Testis (tissue), 3 donors: ENCODE results near the gene TOX3. TPM values are rescaled to one million over a fixed set of nuclear protein-coding genes. Genes with fewer than 3 reads are reported as not detected.

Experiments used
- DNase-seq: peaks from one replicate; pipeline ENCODE4 v3.0.0-alpha.2; 2019
- H3K27ac ChIP-seq, 2 donors: fragments of 200-600 bp; sonication (generic); one replicate each; pipeline ENCODE4 v1.5.1; 2019
- H3K27me3 ChIP-seq: fragments of 200-600 bp; sonication (generic); one replicate; pipeline ENCODE4 v1.5.1; 2019
- H3K36me3 ChIP-seq: fragments of 200-600 bp; sonication (generic); one replicate; pipeline ENCODE4 v1.5.1; 2017; ENCODE audit warnings: low read depth; ENCODE audit errors: missing control alignments
- H3K4me1 ChIP-seq: fragments of 200-600 bp; sonication (generic); one replicate; pipeline ENCODE4 v1.5.1; 2019
- H3K4me3 ChIP-seq, 2 donors: fragments of 200-600 bp; sonication (generic); one replicate each; pipeline ENCODE4 v1.5.1; 2017 to 2019
- H3K9me3 ChIP-seq: fragments of 200-600 bp; sonication (generic); one replicate; pipeline ENCODE4 v1.5.1; 2017
- POLR2A ChIP-seq: fragments of 450-650 bp; IDR thresholded peaks from one replicate; pipeline ENCODE4 v1.6.1; 2017; ENCODE audit warnings: antibody characterized with exemption, mild to moderate bottlenecking, moderate library complexity
- WGBS, 2 donors: methylation state at CpG; one replicate each; pipeline ENCODE4 v1.1.5; 2018; 5-methylcytosine and 5-hydroxymethylcytosine counted together
- intact Hi-C: fragments of 100-400 bp; cut with DNase I; formaldehyde crosslinking; loops from one replicate; pipeline ENCODE4 v1.15.1; 2023; ENCODE audit warnings: low total_unique reads
- polyA plus RNA-seq: library from polyadenylated mRNA; stranded (reverse); fragments of 350-450 nt; fragmentation: Illumina TruSeq; extraction: RNeasy Lipid Tissue Mini Kit (QIAGEN cat#74804); gene quantifications from one replicate; pipeline ENCODE4 v1.2.3, GENCODE V29; 2014; ENCODE audit warnings: low read depth, low replicate concordance; ENCODE audit not compliant: insufficient read depth
- total RNA-seq, 2 donors: library from RNA; depleted of rRNA; stranded (reverse); fragments of >200 nt; gene quantifications; one replicate each; pipeline ENCODE4 v1.2.3, GENCODE V29; 2016
- TF ChIP-seq, protein P1 (sequence below), 3 experiments: fragments of 450-650 bp in 2 of 3; fragments of 200-600 bp in 1 of 3; sonication (generic) in 1 of 3; IDR thresholded peaks; one replicate each; pipeline ENCODE4 v1.5.1; 2016 to 2019; ENCODE audit warnings: antibody characterized with exemption in 3 of 3, mild to moderate bottlenecking in 2 of 3, moderate library complexity in 1 of 3

TOX3 gene
- total and polyA plus RNA-seq, 3 donors from 2014 or later = 0.25 to 1.1 (median 0.87) TPM

DNA sequence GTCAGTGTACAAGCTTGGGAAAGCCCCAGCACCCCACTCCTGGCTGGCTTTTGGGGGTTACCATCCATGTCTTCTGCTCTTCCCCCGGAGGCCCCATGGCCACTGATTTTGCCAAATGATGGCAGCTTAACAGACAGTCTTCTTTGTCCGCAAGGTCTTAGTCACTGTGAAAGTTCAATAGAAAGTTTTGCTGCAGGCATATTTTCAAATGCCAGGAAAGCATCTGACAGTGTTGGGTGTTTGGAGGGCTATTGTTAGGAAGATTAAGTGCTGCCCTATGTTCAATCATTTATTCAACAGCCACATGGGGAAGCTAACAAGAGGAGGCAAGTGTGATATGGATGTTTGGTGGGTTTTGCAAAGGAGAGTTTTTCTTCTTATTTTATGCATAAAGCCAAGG lies 122.4 kb downstream of the TOX3 start:
- no peak for TF ChIP-seq POLR2A
- TF ChIP-seq, protein P1, sequence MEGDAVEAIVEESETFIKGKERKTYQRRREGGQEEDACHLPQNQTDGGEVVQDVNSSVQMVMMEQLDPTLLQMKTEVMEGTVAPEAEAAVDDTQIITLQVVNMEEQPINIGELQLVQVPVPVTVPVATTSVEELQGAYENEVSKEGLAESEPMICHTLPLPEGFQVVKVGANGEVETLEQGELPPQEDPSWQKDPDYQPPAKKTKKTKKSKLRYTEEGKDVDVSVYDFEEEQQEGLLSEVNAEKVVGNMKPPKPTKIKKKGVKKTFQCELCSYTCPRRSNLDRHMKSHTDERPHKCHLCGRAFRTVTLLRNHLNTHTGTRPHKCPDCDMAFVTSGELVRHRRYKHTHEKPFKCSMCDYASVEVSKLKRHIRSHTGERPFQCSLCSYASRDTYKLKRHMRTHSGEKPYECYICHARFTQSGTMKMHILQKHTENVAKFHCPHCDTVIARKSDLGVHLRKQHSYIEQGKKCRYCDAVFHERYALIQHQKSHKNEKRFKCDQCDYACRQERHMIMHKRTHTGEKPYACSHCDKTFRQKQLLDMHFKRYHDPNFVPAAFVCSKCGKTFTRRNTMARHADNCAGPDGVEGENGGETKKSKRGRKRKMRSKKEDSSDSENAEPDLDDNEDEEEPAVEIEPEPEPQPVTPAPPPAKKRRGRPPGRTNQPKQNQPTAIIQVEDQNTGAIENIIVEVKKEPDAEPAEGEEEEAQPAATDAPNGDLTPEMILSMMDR (IDR thresholded peaks at IDR 0.05) = no peak
- Histone ChIP-seq H3K4me3 (no peak overlapping the region), H3K4me1 (no peaks in the 10 kb centered on the region), H3K27me3 (no peaks in the 10 kb centered on the region), H3K9me3 (no peaks in the 10 kb centered on the region), H3K36me3 (no peaks in the 10 kb centered on the region), H3K27ac (no peak overlapping the region)
- WGBS, 2 donors = 90 to 98% methylated on average over 2 of the region's 2 CpGs
- intact Hi-C loops = no loop called here
- DNase-seq = no peak

- intact Hi-C loops = no loop called here
- no peaks in the 10 kb centered on the region for H3K27me3 ChIP-seq
- H3K4me3 ChIP-seq = no peak overlapping the region
- no peak for DNase-seq
- no peak overlapping the region for H3K27ac ChIP-seq
- no peaks in the 10 kb centered on the region for H3K9me3 ChIP-seq
- TF ChIP-seq, protein P1 (IDR thresholded peaks at IDR 0.05) = no peak
- TF ChIP-seq POLR2A = no peak
- WGBS, 2 donors = 28 to 63% methylated on average over 1 of the region's 1 CpG
- no peaks in the 10 kb centered on the region for H3K4me1 ChIP-seq
- no peaks in the 10 kb centered on the region for H3K36me3 ChIP-seq
Observed at GRCh38 chr16:52422307-52422706, 124.6 kb downstream of the TOX3 start.

DNA sequence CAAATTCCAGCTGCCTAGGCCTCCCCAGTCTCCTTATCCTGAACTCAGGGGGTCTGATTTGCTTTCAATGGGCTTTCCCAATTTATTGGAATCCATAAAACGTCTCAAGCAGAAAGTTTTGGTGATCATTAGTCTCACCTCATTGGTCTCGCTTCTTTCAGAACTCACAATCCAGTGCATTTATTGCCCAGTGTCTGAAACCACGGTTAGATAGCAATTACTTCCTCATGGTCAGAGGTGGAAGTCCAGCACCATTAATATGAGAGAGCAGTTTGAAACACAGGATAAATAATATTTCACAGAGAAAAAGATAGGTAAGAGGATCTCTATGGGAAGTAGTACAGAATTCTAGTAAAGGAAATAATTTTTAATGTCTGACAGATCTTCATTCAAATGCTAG lies 128.7 kb downstream of the TOX3 start:
- Histone ChIP-seq H3K27me3 (no peaks in the 10 kb centered on the region), H3K4me3 (no peak overlapping the region), H3K36me3 (no peaks in the 10 kb centered on the region), H3K4me1 (no peaks in the 10 kb centered on the region), H3K27ac (no peak overlapping the region), H3K9me3 (no peaks in the 10 kb centered on the region)
- intact Hi-C loops = no loop called here
- TF ChIP-seq, protein P1 (IDR thresholded peaks at IDR 0.05) = no peak
- no peak for TF ChIP-seq POLR2A
- WGBS, 2 donors = 75 to 85% methylated on average over 3 of the region's 3 CpGs
- DNase-seq = no peak

DNA sequence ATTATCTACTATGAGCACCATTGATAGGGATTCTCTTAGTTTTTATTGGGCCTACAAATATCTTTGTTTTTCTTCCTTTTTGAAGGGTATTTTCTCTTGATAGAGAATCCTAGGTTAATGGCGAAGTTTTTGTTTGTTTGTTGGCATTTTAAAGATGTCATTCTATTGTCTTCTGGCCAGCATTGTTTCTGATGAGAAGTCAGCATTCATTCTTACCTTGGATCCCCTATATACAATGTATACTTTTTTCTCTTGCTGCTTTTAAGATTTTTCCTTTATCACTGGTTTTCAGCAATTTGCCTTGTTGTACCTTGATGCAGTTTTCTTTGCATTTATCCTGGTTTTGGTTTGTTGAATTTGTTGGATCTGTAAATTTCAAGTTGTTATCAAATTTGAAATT lies 130.1 kb downstream of the TOX3 start:
- Histone ChIP-seq H3K27ac (no peak overlapping the region), H3K36me3 (no peaks in the 10 kb centered on the region), H3K4me1 (no peaks in the 10 kb centered on the region), H3K4me3 (no peak overlapping the region), H3K27me3 (no peaks in the 10 kb centered on the region), H3K9me3 (no peaks in the 10 kb centered on the region)
- DNase-seq = no peak
- intact Hi-C loops = no loop called here
- 33 to 94% methylated on average over 1 of the region's 1 CpG for WGBS, 2 donors
- TF ChIP-seq, protein P1 (IDR thresholded peaks at IDR 0.05) = no peak
- no peak for TF ChIP-seq POLR2A

DNA sequence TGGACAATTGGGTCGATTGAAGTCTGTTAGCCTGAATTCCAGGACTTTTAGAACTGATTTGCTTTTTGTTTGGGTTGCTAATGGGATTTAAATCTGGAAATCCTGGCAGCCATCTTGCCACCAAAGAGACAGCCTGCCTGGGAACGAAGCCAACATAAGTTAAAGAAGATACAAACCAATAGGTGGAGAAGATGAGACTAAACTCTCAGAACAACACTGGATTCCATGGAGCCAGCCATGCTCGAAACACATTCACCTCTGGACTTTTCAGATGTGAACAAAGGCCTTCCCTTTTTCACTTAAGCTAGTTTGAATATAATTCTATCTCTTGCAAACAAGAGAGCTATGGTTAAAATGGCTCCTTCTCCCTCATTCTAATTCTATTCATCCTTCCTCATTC lies 135.9 kb downstream of the TOX3 start:
- no peak overlapping the region for H3K4me3 ChIP-seq
- no peaks in the 10 kb centered on the region for H3K9me3 ChIP-seq
- 77 to 85% methylated on average over 3 of the region's 3 CpGs for WGBS, 2 donors
- H3K4me1 ChIP-seq = no peaks in the 10 kb centered on the region
- intact Hi-C loops = no loop called here
- H3K27me3 ChIP-seq = no peaks in the 10 kb centered on the region
- H3K36me3 ChIP-seq = no peaks in the 10 kb centered on the region
- no peak for DNase-seq
- H3K27ac ChIP-seq = no peak overlapping the region
- TF ChIP-seq POLR2A = no peak
- TF ChIP-seq, protein P1 (IDR thresholded peaks at IDR 0.05) = no peak
